ENCODE measurements around the gene CEP44. TPM values are rescaled to one million over a fixed set of nuclear protein-coding genes. Genes with fewer than 3 reads are reported as not detected.

The CEP44 gene
- total and polyA plus RNA-seq, 10 of the 15 experiments (the other 5 are each of a cell fraction or from before 2014, with no cell fraction given): 7.6 to 19.8 (median 14.2) TPM

DNA sequence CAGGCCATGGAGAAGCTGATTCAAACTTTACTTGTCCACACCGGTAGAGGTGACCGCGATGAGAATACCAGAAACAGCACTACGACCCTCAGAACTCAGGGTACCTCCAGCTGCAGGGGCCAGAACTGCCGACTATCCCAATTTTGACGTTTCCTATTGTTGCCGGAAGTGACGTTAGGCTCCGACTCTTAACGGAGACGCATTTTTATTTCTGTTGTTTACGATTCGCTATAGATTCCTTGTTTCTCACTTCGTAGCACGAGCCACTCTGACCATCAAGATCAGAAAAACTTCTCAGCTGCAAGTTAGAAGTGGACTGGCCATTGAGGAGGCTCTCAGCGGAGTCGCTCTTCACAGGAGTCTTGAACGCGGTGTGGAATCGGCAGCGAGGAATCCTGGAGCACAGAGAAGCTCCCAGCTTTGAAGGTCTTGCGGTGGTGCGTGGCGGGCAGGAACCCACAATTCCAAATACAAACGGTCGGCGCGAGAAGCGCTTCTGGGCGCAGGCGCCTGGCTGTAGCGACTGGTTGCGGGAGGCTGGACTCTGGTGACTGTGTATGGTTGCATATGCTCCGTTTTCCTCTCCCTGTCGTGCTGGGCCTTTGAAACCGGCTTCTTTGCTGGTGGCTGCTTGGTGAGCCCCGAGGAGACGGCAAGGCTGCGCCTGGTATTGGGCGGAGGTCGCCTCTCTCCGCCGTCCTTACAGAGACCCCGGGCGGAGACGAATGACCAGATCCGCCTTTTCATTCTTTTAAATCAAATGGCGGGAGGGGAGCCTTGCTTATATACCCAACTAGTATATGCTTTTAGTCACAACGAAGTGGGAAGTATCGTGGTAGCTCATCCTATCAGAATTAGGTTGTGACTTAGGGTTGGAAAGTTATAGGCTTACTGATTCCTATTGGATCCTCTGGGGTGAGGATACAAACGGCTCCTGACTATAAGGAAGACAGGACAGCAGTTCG, at the start of gene CEP44, which contains the start of gene FBXO8 (continued):
- TF ChIP-seq DPF2 (IDR thresholded peaks at IDR 0.05): peak; percentile 11; the same call in 1 of the 2 replicates
- TF ChIP-seq POU2F2 (IDR thresholded peaks at IDR 0.05; ENCODE audit: borderline replicate concordance, low read depth, low read length): no peak
- TF ChIP-seq FOXM1 (IDR thresholded peaks at IDR 0.05; ENCODE audit: low read depth, low read length): peak; percentile 79
- TF ChIP-seq RELB (IDR thresholded peaks at IDR 0.05; ENCODE audit: low read depth): peak; percentile 99
- no peak for TF ChIP-seq NFXL1 (IDR thresholded peaks at IDR 0.05; ENCODE audit: borderline replicate concordance)
- no peak for TF ChIP-seq CHD1 (IDR thresholded peaks at IDR 0.05; ENCODE audit: low read depth, low read length)
- TF ChIP-seq NBN (IDR thresholded peaks at IDR 0.05): peak; percentile 98
- TF ChIP-seq SMAD1 (IDR thresholded peaks at IDR 0.05; ENCODE audit: low read depth, partially characterized antibody): peak; percentile 7
- no peak for TF ChIP-seq KAT2A (conservative IDR thresholded peaks at IDR 0.05; ENCODE audit: control insufficient read depth, low read depth, low read length)
- TF ChIP-seq SRF (IDR thresholded peaks at IDR 0.05; ENCODE audit: low read depth in 2 of 2, low read length in 2 of 2): no peak
- peak; percentile 95 for TF ChIP-seq ATF7 (IDR thresholded peaks at IDR 0.05; ENCODE audit: low read depth)
- peak; percentile 95 for TF ChIP-seq CREB1 (IDR thresholded peaks at IDR 0.05; ENCODE audit: low read depth)
- TF ChIP-seq, protein P1, sequence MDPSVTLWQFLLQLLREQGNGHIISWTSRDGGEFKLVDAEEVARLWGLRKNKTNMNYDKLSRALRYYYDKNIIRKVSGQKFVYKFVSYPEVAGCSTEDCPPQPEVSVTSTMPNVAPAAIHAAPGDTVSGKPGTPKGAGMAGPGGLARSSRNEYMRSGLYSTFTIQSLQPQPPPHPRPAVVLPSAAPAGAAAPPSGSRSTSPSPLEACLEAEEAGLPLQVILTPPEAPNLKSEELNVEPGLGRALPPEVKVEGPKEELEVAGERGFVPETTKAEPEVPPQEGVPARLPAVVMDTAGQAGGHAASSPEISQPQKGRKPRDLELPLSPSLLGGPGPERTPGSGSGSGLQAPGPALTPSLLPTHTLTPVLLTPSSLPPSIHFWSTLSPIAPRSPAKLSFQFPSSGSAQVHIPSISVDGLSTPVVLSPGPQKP (IDR thresholded peaks at IDR 0.05; ENCODE audit: low read depth, low read length): peak; percentile 81
- TF ChIP-seq, protein P2, sequence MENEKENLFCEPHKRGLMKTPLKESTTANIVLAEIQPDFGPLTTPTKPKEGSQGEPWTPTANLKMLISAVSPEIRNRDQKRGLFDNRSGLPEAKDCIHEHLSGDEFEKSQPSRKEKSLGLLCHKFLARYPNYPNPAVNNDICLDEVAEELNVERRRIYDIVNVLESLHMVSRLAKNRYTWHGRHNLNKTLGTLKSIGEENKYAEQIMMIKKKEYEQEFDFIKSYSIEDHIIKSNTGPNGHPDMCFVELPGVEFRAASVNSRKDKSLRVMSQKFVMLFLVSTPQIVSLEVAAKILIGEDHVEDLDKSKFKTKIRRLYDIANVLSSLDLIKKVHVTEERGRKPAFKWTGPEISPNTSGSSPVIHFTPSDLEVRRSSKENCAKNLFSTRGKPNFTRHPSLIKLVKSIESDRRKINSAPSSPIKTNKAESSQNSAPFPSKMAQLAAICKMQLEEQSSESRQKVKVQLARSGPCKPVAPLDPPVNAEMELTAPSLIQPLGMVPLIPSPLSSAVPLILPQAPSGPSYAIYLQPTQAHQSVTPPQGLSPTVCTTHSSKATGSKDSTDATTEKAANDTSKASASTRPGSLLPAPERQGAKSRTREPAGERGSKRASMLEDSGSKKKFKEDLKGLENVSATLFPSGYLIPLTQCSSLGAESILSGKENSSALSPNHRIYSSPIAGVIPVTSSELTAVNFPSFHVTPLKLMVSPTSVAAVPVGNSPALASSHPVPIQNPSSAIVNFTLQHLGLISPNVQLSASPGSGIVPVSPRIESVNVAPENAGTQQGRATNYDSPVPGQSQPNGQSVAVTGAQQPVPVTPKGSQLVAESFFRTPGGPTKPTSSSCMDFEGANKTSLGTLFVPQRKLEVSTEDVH (IDR thresholded peaks at IDR 0.05; ENCODE audit: low read depth, partially characterized antibody): peak; percentile 94
- TF ChIP-seq KLF5 (IDR thresholded peaks at IDR 0.05; ENCODE audit: partially characterized antibody): peak; percentile 68
- no peak for TF ChIP-seq ESRRA (IDR thresholded peaks at IDR 0.05; ENCODE audit: low read length)
- no peak for TF ChIP-seq SP1 (IDR thresholded peaks at IDR 0.05; ENCODE audit: low read depth, low read length)
- no peak for TF ChIP-seq NFYB (IDR thresholded peaks at IDR 0.05; ENCODE audit: insufficient read depth, low read depth, low read length)
- peak; percentile 87 for TF ChIP-seq POLR2AphosphoS5 (IDR thresholded peaks at IDR 0.05; ENCODE audit: low read length)
- peak; percentile 79; the same call in 1 of the 2 replicates for TF ChIP-seq RBBP5 (conservative IDR thresholded peaks at IDR 0.05)
- no peak for TF ChIP-seq ZBTB33 (IDR thresholded peaks at IDR 0.05)
- no peak for TF ChIP-seq BRCA1 (IDR thresholded peaks at IDR 0.05; ENCODE audit: low read depth, low read length)
- no peak for TF ChIP-seq EZH2 (IDR thresholded peaks at IDR 0.05; ENCODE audit: borderline replicate concordance, control insufficient read depth, low read depth, low read length)
- TF ChIP-seq POLR2AphosphoS2 (IDR thresholded peaks at IDR 0.05; ENCODE audit: low read depth, low read length): no peak
